ENCODE measurements around the gene TOMM5. TPM values are rescaled to one million over a fixed set of nuclear protein-coding genes. Genes with fewer than 3 reads are reported as not detected.

The TOMM5 gene
- total RNA-seq, 2 donors from 2014 or later = 59.9 to 112 TPM

- TF ChIP-seq, protein P1, sequence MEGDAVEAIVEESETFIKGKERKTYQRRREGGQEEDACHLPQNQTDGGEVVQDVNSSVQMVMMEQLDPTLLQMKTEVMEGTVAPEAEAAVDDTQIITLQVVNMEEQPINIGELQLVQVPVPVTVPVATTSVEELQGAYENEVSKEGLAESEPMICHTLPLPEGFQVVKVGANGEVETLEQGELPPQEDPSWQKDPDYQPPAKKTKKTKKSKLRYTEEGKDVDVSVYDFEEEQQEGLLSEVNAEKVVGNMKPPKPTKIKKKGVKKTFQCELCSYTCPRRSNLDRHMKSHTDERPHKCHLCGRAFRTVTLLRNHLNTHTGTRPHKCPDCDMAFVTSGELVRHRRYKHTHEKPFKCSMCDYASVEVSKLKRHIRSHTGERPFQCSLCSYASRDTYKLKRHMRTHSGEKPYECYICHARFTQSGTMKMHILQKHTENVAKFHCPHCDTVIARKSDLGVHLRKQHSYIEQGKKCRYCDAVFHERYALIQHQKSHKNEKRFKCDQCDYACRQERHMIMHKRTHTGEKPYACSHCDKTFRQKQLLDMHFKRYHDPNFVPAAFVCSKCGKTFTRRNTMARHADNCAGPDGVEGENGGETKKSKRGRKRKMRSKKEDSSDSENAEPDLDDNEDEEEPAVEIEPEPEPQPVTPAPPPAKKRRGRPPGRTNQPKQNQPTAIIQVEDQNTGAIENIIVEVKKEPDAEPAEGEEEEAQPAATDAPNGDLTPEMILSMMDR (IDR thresholded peaks at IDR 0.05) = no peak
- Histone ChIP-seq H3K27me3 (no peaks in the 10 kb centered on the region), H3K4me3 (no peak overlapping the region), H3K9me3 (no peaks in the 10 kb centered on the region), H3K27ac (no peak overlapping the region), H3K9ac (ENCODE audit: low read depth in 2 of 2, low read length in 2 of 2) (no peak overlapping the region), H3K36me3 (no peaks in the 10 kb centered on the region), H3K4me1 (no peaks in the 10 kb centered on the region)
- DNase-seq = no peak
- intact Hi-C loops (cut with DNase I) = no loop called here
Measured at GRCh38 chr9:37636511-37637448, 44.4 kb upstream of the TOMM5 start.

GRCh38 chr9:37635808-37636207, 43.4 kb upstream of the TOMM5 start:
- no peaks in the 10 kb centered on the region for H3K9me3 ChIP-seq
- intact Hi-C loops (cut with DNase I) = no loop called here
- H3K4me3 ChIP-seq = no peak overlapping the region
- no peak overlapping the region for H3K27ac ChIP-seq
- H3K9ac ChIP-seq (ENCODE audit: low read depth in 2 of 2, low read length in 2 of 2) = no peak overlapping the region
- DNase-seq = no peak
- no peaks in the 10 kb centered on the region for H3K4me1 ChIP-seq
- TF ChIP-seq, protein P1 (IDR thresholded peaks at IDR 0.05) = no peak
- H3K27me3 ChIP-seq = no peaks in the 10 kb centered on the region
- no peaks in the 10 kb centered on the region for H3K36me3 ChIP-seq

DNA sequence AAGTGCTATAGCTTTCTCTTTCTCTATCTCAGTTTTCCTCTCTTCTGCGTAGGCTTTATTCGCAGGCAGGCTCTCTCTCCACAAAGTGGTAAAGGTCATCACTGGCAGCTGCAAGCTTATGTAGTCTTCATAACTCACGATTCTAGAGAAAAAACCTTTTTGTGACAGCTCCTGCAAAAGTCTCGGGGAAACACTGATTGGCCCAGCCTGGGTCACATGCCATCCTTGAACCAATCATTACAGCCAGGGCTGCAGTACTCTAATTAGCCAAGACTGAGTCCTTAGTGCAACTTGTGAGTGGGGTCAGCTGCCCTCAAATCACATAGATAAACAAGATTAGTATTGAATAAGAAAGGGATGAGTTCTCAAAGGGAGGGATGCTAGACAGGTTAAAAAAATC, 40.1 kb upstream of the TOMM5 start:
- H3K36me3 ChIP-seq = no peaks in the 10 kb centered on the region
- no peak for DNase-seq
- no peaks in the 10 kb centered on the region for H3K4me1 ChIP-seq
- H3K9ac ChIP-seq (ENCODE audit: low read depth in 2 of 2, low read length in 2 of 2) = no peak overlapping the region
- TF ChIP-seq, protein P1 (IDR thresholded peaks at IDR 0.05) = no peak
- no peak overlapping the region for H3K27ac ChIP-seq
- no peaks in the 10 kb centered on the region for H3K9me3 ChIP-seq
- no peaks in the 10 kb centered on the region for H3K27me3 ChIP-seq
- no peak overlapping the region for H3K4me3 ChIP-seq
- intact Hi-C loops (cut with DNase I) = no loop called here

DNA sequence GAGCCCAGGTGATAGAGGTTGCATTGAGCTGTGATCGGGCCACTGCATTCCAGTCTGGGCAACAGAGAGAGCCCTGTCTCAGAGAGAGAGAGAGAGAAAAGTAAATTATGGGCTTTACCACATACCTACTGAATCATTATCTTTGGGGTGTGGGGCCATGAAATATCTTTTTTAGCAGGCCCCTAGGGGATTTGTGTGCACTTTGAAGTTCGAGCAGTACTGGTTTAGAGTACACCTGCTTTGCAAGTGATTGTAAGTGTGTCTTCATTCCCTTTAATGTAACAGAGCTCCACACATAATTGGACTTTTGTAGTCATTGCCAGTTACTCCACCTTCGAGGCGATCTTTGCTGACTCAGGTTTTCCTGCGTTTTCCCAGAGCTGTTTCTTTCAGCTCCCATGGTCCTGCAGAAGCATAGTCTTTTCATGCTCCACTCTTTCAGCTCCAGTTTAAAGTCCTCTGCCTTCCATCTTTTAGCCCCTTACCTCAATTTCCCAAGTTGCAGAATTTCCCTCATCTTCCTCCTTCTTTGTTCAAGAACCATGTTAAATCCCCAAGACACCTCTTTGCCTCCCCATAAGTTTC, 34.4 kb upstream of the TOMM5 start:
- no peak overlapping the region for H3K9ac ChIP-seq (ENCODE audit: low read depth in 2 of 2, low read length in 2 of 2)
- intact Hi-C loops (cut with DNase I) = no loop called here

GRCh38 chr9:37625758-37626147, 33.4 kb upstream of the TOMM5 start:
- Histone ChIP-seq H3K27me3 (no peaks in the 10 kb centered on the region), H3K9me3 (no peaks in the 10 kb centered on the region), H3K36me3 (no peaks in the 10 kb centered on the region), H3K4me1 (no peaks in the 10 kb centered on the region), H3K9ac (ENCODE audit: low read depth in 2 of 2, low read length in 2 of 2) (no peak overlapping the region), H3K27ac (no peak overlapping the region), H3K4me3 (no peak overlapping the region)
- TF ChIP-seq, protein P1 (IDR thresholded peaks at IDR 0.05) = no peak
- intact Hi-C loops (cut with DNase I) = no loop called here
- peak; percentile 45 for DNase-seq

More for the DNA sequence above, 34.4 kb upstream of the TOMM5 start:
- no peaks in the 10 kb centered on the region for H3K4me1 ChIP-seq
- H3K27me3 ChIP-seq = no peaks in the 10 kb centered on the region
- no peaks in the 10 kb centered on the region for H3K9me3 ChIP-seq
- no peaks in the 10 kb centered on the region for H3K36me3 ChIP-seq
- H3K4me3 ChIP-seq = no peak overlapping the region
- no peak overlapping the region for H3K27ac ChIP-seq
- no peak for DNase-seq
- TF ChIP-seq, protein P1 (IDR thresholded peaks at IDR 0.05) = no peak
